SK-MEL-5 (cell line): ENCODE measurements around the gene GTF2A1L. TPM values are rescaled to one million over a fixed set of nuclear protein-coding genes. Genes with fewer than 3 reads are reported as not detected.

Source experiments
- DNase-seq: peaks from one replicate; pipeline ENCODE4 v3.0.0-alpha.2; 2016; ENCODE audit warnings: low read depth, low spot score
- in situ Hi-C: cut with HindIII; loops from 2 replicates; pipeline ENCODE4 v1.10.0; 2016; ENCODE audit warnings: low sequenced_read_pairs, high pct_unique_total_duplicates, low pct_unique_long_range_greater_than_20kb
- small RNA-seq, 2 experiments: library from RNA; depleted of rRNA; stranded (forward); fragments of <200 nt; gene quantifications; one replicate each; pipeline ENCODE3, GENCODE V24; 2014
- total RNA-seq: library from RNA; depleted of rRNA; stranded (reverse); fragments of >200 nt; shearing (Covaris generic); gene quantifications from 2 replicates; pipeline ENCODE4 v1.2.3, GENCODE V29; 2014; rRNA removed

Gene GTF2A1L
- total RNA-seq, 1 experiment from 2014 or later = not detected

DNA sequence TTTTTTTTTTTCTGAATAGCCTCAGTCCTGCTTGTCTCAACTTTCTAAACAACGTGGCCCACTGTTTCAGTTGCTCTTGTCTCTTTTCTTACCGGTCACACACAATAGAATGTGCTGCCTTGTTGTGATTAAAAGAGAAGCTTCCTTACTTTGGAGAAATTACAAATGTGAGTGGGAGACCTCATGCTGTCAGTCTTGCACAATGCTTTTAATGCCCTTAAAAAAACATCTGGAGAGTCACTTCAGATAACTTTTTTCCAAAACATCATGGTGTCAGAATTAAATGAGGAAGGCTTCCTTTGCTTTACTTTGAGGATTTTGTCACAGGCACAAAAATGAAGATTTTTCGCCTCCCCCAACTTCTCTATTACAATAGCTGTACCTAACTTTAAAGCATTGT lies 100.2 kb downstream of the GTF2A1L start:
- DNase-seq = no peak
- in situ Hi-C loops = no loop called here

DNA sequence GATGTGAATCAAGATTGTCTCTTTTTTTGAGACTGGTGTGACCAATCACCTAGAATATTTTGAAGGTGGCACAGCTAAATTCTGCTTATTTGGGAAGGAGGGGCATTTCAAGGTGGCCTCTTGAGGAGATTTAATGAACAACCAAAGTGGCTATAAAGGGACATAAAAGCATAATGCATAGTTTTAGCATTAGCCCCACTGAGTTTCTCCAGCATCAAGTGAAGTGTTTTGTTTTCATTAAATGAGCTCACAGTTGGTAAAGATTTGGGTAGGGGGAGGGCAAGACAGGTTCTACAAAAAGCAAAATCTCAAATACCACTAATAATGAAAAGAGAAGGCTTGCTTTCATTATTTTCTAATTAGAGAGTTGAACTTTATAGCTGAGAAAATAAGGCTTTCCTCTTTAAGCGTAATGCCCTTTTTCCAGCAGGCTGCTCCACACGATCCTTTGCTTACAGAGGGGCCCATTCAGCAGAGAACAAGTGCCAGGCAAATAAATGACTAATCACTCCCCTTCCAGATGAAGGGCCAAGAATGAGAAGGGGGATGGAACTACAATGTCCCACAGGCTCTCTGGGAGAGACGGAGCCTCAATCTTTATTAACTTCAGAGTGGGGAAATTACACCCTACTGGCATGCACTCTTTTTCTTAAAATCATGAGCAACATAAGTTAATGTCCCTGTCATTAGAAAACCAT lies 102.0 kb downstream of the GTF2A1L start:
- DNase-seq = peak; percentile 33
- in situ Hi-C loops = no loop called here

DNA sequence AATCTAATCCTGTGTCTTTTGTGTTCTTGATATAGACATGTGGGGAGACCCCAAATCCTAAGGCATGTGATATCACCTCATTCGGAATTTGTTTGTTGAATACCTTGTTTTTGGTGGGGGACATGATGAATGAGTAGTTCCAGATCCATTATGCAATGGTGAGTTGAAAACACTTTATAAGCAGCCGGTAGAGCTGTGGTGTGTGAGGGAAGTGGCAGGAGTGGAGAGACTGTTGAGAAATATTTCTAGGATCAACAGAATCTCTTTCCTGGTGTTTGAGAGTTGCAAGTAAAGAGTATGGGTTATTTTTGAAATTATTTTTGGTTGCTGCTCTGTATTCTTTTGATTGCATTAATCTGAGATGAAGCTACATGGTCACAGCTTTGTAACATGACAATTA lies 103.5 kb downstream of the GTF2A1L start:
- in situ Hi-C loops = no loop called here
- no peak for DNase-seq

DNA sequence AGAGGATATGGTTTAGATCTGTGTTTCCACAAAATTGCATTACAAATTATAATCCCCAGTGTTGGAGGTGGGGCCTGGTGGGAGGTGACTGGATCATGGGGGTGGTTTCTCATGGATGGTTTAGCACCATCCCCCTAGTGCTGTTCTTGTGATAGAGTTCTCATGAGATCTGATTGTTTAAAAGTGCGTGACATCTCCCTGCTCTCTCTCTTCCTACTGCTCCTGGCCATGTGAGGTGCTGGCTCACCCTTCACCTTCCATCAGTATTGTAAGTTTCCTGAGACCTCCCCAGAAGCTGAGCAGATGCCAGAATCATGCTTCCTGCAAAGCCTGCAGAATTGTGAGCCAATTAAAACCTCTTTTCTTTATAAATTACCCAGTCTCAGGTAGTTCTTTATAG lies 104.7 kb downstream of the GTF2A1L start:
- in situ Hi-C loops = no loop called here
- peak; percentile 41 for DNase-seq

DNA sequence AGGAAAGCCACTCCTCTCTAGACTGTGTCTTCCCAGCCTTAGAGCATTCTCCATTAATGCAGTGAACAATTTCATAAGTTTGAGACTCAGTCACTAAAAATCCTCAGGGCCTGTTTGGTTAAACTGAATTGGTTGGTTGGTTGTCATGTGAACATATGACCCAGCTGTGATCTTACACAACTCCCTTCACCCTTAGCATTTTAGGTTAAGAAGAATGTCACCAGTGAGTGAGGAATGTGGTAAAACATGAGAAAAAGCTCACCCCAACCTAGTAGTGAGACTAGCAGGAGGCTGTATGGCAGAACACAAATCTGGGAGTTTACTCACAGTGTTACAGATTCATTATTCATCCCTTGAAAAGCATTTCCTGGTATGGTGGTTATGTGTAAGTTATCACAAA lies 105.5 kb downstream of the GTF2A1L start:
- in situ Hi-C loops = no loop called here
- DNase-seq = no peak

DNA sequence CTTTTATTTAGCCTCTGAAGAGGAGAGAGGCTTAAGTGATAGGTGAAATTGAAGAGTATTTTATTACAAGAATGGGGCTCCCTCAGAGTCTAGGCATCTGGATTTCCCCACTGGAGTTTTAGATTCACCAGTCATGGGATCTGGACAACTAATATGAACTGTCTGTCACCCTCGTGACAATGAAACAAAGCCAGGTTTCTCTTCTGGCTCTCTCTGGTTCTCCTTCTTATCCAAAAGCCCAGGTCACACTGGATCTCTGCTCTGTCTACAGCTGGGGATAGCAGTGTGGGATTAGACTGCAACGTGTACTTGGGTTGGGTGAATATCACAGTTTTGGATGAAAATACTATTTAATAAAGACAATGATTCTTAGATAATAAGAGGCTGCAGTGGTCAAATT lies 106.6 kb downstream of the GTF2A1L start:
- DNase-seq = no peak
- in situ Hi-C loops = no loop called here

DNA sequence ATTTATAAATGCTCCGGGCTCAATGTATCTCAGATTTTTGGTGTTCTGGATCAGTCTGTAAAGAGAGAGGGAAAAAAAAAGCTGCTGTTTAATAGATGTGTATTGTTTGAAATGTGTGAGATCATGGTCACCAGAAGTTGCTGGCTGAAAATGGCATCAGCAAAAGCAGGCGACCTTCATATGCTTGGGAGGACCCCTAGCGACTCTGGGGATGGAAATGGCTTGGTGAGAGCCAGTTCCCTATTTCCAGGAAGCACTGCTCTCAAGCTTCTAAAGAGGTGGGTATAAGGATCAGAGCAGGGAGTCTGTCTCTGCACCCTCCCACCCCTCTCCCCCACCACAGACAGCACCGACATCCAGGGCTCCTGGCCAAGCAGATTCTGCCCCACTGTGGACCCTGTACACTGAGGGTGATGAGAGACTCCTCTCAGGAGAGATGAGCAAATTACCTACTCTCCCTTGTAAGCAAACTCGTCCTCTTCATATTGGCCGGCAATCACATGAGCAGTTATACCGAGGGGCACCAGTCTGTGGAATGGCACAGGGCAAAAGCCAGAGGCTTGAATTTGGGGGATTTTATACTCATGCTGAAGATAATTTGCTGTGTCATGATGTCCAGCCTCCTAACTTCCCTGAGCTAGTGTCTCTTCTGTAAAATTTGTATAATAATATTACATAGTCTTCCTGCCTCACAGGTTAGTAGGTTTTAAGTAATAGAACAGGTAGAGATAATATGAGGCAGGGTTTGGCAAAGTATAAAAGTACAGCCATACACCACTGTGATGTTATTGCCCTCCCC lies 108.2 kb downstream of the GTF2A1L start:
- DNase-seq = peak; percentile 56
- in situ Hi-C loops = no loop called here

DNA sequence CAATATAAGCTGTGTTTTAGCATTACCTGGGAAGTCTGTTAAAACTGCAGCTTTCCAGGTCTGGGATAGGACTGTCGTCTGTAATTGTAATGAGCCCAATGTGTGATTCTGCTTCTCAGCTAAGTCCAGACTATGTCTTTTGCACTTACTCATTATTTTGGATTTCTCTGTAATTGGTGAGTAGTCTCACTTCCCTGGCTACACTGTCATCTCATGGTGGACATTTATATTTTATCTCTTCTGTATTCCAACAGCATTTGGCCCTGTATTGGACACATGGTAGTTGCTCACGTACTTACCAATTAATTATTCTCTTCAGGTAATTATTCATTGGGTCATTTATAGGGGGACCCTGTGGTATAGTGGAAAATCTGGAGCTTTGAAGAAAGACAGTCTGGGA lies 109.9 kb downstream of the GTF2A1L start:
- in situ Hi-C loops = no loop called here
- peak; percentile 48 for DNase-seq

DNA sequence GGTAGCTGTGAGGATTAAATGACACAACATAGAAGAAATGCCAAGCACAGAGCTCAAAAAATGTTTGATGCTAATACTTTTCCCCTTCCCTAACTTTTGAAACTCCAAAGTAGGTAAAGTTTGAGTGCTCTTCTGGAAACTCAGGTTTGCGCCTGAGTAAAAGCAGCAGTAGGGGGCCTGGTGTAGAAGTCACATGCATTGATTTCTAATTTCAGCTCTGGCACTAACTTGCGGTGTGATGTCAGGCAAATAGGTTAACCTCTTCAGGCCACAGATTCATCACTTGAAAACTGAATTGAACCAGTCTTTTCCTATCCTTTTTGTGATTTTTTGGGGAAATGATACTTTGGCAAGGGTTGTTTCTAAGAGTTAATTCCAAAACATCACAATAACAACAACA lies 110.6 kb downstream of the GTF2A1L start:
- DNase-seq = no peak

DNA sequence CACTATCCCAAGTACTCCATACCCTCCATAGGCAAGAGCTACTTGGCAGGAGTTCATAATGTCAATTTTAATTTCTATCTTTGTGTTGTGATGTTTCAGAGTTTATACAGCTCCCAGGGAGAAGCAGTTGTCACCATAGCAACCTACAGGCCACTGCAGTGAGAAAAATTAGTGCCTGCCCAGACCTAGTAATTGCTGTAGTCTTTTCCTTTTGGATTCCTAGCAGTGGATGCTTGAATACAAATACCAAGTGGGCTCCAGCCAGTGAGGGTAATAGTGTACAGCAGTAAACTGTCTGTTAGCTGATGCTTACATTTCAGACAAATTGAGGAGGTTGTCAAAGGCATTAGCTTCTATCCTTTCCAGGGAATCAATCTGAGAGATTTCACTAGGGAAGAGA lies 111.2 kb downstream of the GTF2A1L start:
- DNase-seq = no peak
- in situ Hi-C loops = no loop called here

More for the DNA sequence above, 110.6 kb downstream of the GTF2A1L start:
- in situ Hi-C loops = no loop called here

Small RNA genes lying within 50 kb of the gene (small RNA-seq; reads per million reads assigned to genes)
- gene TPT1P11 = 0 reads per million in 2 experiments

Other genes starting within 250 kb of the GTF2A1L start
- gene PPP1R21, start 177.1 kb upstream of the GTF2A1L start, total RNA-seq = 11.8 and 13.7 TPM in 2 replicates
- gene STON1, start 87.7 kb upstream of the GTF2A1L start, total RNA-seq = 2.7 and 3.7 TPM in 2 replicates
- not detected in 2 replicates for gene LHCGR, start 137.9 kb downstream of the GTF2A1L start, total RNA-seq